ENCODE data around the gene CTIF.

Gene CTIF

GRCh38 chr18:48813833-48814489 is 275.1 kb downstream of the CTIF start:
- H3K27ac ChIP-seq, result no peak overlapping the region
- H3K79me2 ChIP-seq, result peaks cover 4% of the 10 kb centered on the region
- no peak overlapping the region for H2AFZ ChIP-seq
- H3K9me3 ChIP-seq (ENCODE audit: control insufficient read depth, low read length), result no peaks in the 10 kb centered on the region
- no peaks in the 10 kb centered on the region for H3K4me1 ChIP-seq
- H3K9ac ChIP-seq, result no peak overlapping the region
- TF ChIP-seq, protein P1, sequence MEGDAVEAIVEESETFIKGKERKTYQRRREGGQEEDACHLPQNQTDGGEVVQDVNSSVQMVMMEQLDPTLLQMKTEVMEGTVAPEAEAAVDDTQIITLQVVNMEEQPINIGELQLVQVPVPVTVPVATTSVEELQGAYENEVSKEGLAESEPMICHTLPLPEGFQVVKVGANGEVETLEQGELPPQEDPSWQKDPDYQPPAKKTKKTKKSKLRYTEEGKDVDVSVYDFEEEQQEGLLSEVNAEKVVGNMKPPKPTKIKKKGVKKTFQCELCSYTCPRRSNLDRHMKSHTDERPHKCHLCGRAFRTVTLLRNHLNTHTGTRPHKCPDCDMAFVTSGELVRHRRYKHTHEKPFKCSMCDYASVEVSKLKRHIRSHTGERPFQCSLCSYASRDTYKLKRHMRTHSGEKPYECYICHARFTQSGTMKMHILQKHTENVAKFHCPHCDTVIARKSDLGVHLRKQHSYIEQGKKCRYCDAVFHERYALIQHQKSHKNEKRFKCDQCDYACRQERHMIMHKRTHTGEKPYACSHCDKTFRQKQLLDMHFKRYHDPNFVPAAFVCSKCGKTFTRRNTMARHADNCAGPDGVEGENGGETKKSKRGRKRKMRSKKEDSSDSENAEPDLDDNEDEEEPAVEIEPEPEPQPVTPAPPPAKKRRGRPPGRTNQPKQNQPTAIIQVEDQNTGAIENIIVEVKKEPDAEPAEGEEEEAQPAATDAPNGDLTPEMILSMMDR (IDR thresholded peaks at IDR 0.05), result no peak
- H3K27me3 ChIP-seq (ENCODE audit: control insufficient read depth, insufficient read depth, low read length), result no peaks in the 10 kb centered on the region
- no peak overlapping the region for H3K4me3 ChIP-seq (ENCODE audit: low read depth, low read length)
- H3K4me2 ChIP-seq (ENCODE audit: low read length), result no peak overlapping the region
- no peaks in the 10 kb centered on the region for H3K36me3 ChIP-seq (ENCODE audit: control insufficient read depth, insufficient read depth, low read length)

GRCh38 chr18:48814490-48815178 is 275.8 kb downstream of the CTIF start:
- TF ChIP-seq, protein P1 (IDR thresholded peaks at IDR 0.05), result no peak
- Histone ChIP-seq H3K27me3 (ENCODE audit: control insufficient read depth, insufficient read depth, low read length) (no peaks in the 10 kb centered on the region), H3K36me3 (ENCODE audit: control insufficient read depth, insufficient read depth, low read length) (no peaks in the 10 kb centered on the region), H3K4me1 (no peaks in the 10 kb centered on the region), H3K79me2 (peaks cover 4% of the 10 kb centered on the region), H3K9me3 (ENCODE audit: control insufficient read depth, low read length) (no peaks in the 10 kb centered on the region), H2AFZ (no peak overlapping the region), H3K4me3 (ENCODE audit: low read depth, low read length) (no peak overlapping the region), H3K4me2 (ENCODE audit: low read length) (no peak overlapping the region), H3K27ac (no peak overlapping the region), H3K9ac (no peak overlapping the region)

DNA sequence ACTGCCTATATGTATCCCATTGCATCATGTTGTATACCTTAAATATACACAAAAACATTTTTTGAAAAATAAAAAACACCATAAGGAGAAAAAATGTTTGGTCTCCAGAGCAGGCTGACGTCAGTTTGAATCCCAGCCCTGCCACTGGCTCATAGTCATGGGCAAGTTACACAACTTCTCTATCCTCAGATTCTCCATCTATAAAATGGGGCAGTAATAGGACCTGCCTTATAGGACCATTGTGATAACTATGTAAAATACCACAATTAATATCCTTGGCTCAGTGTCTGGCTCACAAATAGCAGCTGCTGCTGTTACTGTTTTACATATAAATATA is 276.3 kb downstream of the CTIF start:
- H3K9ac ChIP-seq, result no peak overlapping the region
- H2AFZ ChIP-seq, result no peak overlapping the region
- H3K79me2 ChIP-seq, result peaks cover 4% of the 10 kb centered on the region
- no peaks in the 10 kb centered on the region for H3K4me1 ChIP-seq
- no peaks in the 10 kb centered on the region for H3K27me3 ChIP-seq (ENCODE audit: control insufficient read depth, insufficient read depth, low read length)
- H3K4me3 ChIP-seq (ENCODE audit: low read depth, low read length), result no peak overlapping the region
- no peaks in the 10 kb centered on the region for H3K9me3 ChIP-seq (ENCODE audit: control insufficient read depth, low read length)
- TF ChIP-seq, protein P1 (IDR thresholded peaks at IDR 0.05), result no peak
- no peak overlapping the region for H3K4me2 ChIP-seq (ENCODE audit: low read length)
- H3K27ac ChIP-seq, result no peak overlapping the region
- no peaks in the 10 kb centered on the region for H3K36me3 ChIP-seq (ENCODE audit: control insufficient read depth, insufficient read depth, low read length)

- TF ChIP-seq, protein P1 (IDR thresholded peaks at IDR 0.05), result no peak
- Histone ChIP-seq H3K9ac (no peak overlapping the region), H3K27ac (no peak overlapping the region), H3K36me3 (ENCODE audit: control insufficient read depth, insufficient read depth, low read length) (no peaks in the 10 kb centered on the region), H3K4me2 (ENCODE audit: low read length) (no peak overlapping the region), H3K4me1 (no peaks in the 10 kb centered on the region), H3K9me3 (ENCODE audit: control insufficient read depth, low read length) (no peaks in the 10 kb centered on the region), H3K4me3 (ENCODE audit: low read depth, low read length) (no peak overlapping the region), H2AFZ (no peak overlapping the region), H3K79me2 (peaks cover 4% of the 10 kb centered on the region), H3K27me3 (ENCODE audit: control insufficient read depth, insufficient read depth, low read length) (no peaks in the 10 kb centered on the region)
These were observed 276.9 kb downstream of the CTIF start for GRCh38 chr18:48815581-48816324.
